ENCODE data around the gene MRRF. TPM values are rescaled to one million over a fixed set of nuclear protein-coding genes. Genes with fewer than 3 reads are reported as not detected.

The MRRF gene
- total and polyA plus RNA-seq, 2 donors (not counting 3 experiments of a cell fraction or from before 2014, with no cell fraction given) = 27.2 to 36.4 TPM

DNA sequence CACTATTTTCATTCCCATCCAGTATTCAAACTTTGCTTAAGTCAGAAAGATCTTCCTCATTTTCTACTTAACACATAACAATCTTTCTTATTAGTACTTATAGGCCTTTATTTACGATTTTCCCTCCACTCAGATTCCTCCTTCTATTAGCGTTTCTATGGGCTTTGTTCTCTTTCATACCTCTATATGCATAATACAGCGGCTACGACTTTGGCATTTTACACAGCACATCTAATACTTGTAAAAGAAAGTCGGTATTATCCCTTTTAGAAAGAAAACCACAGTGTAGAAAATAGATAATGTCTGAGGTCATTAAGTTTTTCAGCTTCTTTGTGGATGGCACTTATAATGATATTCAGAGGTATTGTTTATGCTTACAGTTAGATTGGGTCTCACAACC is 8.5 kb upstream of the MRRF start:
- H3K27ac ChIP-seq (ENCODE audit: insufficient read depth, low read depth, low read length) = no peak overlapping the region
- H3K4me2 ChIP-seq (ENCODE audit: insufficient read depth, low read length) = no peak overlapping the region
- ChIA-PET CTCF (interaction anchor here (2.6 to 4.6 kb wide), 2 partner anchors 8 to 94 kb away, joined by 11 to 20 read pairs; partner anchors contain the start of genes MRRF and RBM18), POLR2A (interaction anchor here (1.4 kb wide), 1 partner anchor 27 kb away, joined by 3 read pairs; the partner anchor contains the start of gene LHX6)
- H3K4me1 ChIP-seq (ENCODE audit: control insufficient read depth, extremely low read depth, insufficient read depth, low read length) = peaks cover 37% of the 10 kb centered on the region
- no peak overlapping the region for H2AFZ ChIP-seq (ENCODE audit: low read depth, low read length)
- intact Hi-C loops (cut with micrococcal nuclease) = loop anchor here (10.0 kb wide), 1 partner anchor 199 kb away; no protein-coding TSS in a partner anchor
- no TSS peak for BruUV-seq (replicated peaks)
- TF ChIP-seq JUN (IDR thresholded peaks at IDR 0.05; ENCODE audit: borderline replicate concordance, insufficient read depth, insufficient read length, low read depth) (no peak), POLR2AphosphoS5 (IDR thresholded peaks at IDR 0.05; ENCODE audit: insufficient read depth, low read depth, low read length) (no peak), EZH2 (IDR thresholded peaks at IDR 0.05; ENCODE audit: borderline replicate concordance, low read depth, low read length, severe bottlenecking) (no peak), MYC (IDR thresholded peaks at IDR 0.05; ENCODE audit: low read depth, low read length) (no peak), GATA2 (IDR thresholded peaks at IDR 0.05; ENCODE audit: insufficient read depth, insufficient read length, low read depth, low read length) (no peak), FOS (IDR thresholded peaks at IDR 0.05; ENCODE audit: borderline replicate concordance, insufficient read depth, low read length) (no peak), POLR2A (IDR thresholded peaks at IDR 0.05; ENCODE audit: low read depth, low read length) (no peak)
- TF ChIP-seq, protein P1, sequence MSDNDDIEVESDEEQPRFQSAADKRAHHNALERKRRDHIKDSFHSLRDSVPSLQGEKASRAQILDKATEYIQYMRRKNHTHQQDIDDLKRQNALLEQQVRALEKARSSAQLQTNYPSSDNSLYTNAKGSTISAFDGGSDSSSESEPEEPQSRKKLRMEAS (IDR thresholded peaks at IDR 0.05; ENCODE audit: insufficient read depth, insufficient read length) = no peak
- TF ChIP-seq, protein P2, sequence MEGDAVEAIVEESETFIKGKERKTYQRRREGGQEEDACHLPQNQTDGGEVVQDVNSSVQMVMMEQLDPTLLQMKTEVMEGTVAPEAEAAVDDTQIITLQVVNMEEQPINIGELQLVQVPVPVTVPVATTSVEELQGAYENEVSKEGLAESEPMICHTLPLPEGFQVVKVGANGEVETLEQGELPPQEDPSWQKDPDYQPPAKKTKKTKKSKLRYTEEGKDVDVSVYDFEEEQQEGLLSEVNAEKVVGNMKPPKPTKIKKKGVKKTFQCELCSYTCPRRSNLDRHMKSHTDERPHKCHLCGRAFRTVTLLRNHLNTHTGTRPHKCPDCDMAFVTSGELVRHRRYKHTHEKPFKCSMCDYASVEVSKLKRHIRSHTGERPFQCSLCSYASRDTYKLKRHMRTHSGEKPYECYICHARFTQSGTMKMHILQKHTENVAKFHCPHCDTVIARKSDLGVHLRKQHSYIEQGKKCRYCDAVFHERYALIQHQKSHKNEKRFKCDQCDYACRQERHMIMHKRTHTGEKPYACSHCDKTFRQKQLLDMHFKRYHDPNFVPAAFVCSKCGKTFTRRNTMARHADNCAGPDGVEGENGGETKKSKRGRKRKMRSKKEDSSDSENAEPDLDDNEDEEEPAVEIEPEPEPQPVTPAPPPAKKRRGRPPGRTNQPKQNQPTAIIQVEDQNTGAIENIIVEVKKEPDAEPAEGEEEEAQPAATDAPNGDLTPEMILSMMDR (IDR thresholded peaks at IDR 0.05; ENCODE audit: extremely low read depth in 1 of 2, insufficient read depth in 1 of 2, low read depth in 1 of 2, low read length in 2 of 2) = no peak
- no peaks in the 10 kb centered on the region for H3K27me3 ChIP-seq (ENCODE audit: control insufficient read depth in 2 of 2, insufficient read depth in 2 of 2, low read length in 2 of 2)
- H3K9me1 ChIP-seq (replicated peaks; ENCODE audit: control insufficient read depth, extremely low read depth, insufficient read depth, low read length) = no peaks in the 10 kb centered on the region
- H3K4me3 ChIP-seq (replicated peaks in 1 of 3; ENCODE audit: insufficient read depth in 1 of 3, low read depth in 1 of 3, low read length in 3 of 3) = no peak overlapping the region
- no peak for DNase-seq (ENCODE audit: low read depth, low spot score)
- H3K36me3 ChIP-seq (ENCODE audit: control insufficient read depth in 2 of 2, extremely low read depth in 1 of 2, insufficient read depth in 2 of 2, low read length in 2 of 2) = peaks cover 10 to 20% of the 10 kb centered on the region in 2 experiments
- H3K9me3 ChIP-seq (replicated peaks; ENCODE audit: control insufficient read depth, insufficient read depth, low read length) = no peaks in the 10 kb centered on the region
- H3K9ac ChIP-seq (replicated peaks; ENCODE audit: extremely low read depth, insufficient read depth, low read length) = no peak overlapping the region
- dilution Hi-C loops (cut with MboI; ENCODE audit: extremely low pct_ligation_motif_present, low sequenced_read_pairs) = no loop called here
- peaks cover 14% of the 10 kb centered on the region for H3K79me2 ChIP-seq (ENCODE audit: control insufficient read depth, insufficient read depth, low read length)
- no peak for FAIRE-seq
- no peaks in the 10 kb centered on the region for H4K20me1 ChIP-seq (replicated peaks; ENCODE audit: control insufficient read depth, extremely low read depth, insufficient read depth, low read length)

All from endothelial cell of umbilical vein (primary cell).